ENCODE results near the gene GSG1L.
A peak's percentile ranks its signal among the peaks of the same experiment; 100 is the strongest.
"Not testable (repeated sequence)": the region's sequence is repeated elsewhere in the genome, so short reads cannot be mapped to it uniquely, and the experiment has no call there.

The GSG1L gene

DNA sequence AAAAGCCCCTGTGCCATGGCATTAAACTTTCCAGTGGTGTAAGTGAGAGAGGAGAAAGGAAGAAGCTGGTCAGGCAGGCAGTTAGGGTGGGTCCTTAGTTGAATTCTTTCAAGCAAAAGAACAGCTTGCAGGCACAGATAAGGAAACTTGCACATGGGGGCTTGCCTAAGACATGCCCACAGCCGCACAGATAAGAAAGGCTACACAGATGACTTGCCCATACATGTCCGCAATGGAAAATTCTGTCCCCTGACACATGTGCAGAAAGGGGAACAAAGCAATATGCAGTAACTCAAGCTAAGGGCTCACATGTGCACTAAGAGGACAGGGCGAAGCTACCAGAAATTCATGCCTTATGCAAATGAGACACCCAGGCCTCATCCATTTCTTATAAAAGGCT lies 69.9 kb downstream of the GSG1L start:
- Mint-ChIP-seq H3K27me3 (no peaks in the 10 kb centered on the region), H3K4me3 (no peak overlapping the region), H3K36me3 (peaks cover 2% of the 10 kb centered on the region), H3K9me3 (no peaks in the 10 kb centered on the region), H3K4me1 (peaks cover 14% of the 10 kb centered on the region), H3K27ac (no peak overlapping the region)

DNA sequence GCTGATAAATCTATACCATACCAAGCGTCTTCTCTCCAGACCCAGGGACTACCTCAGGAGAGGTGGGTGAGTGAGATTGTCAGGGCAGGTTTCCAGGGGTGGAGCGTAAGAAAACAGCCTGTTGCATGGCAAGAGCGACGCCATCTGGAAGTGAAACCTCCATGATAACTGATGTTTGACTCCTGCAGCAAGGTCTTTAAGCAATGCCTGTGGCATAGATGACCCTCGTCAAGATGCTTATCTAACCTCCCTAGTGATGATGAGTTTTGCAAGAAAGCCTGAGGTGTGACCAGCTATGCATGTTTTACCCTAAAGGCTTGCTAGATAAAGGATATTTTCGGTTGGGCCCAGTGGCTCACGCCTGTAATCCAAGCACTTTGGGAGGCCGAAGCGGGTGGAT lies 71.6 kb downstream of the GSG1L start:
- Mint-ChIP-seq H3K4me1 (peaks cover 14% of the 10 kb centered on the region), H3K4me3 (no peak overlapping the region), H3K27me3 (no peaks in the 10 kb centered on the region), H3K27ac (no peak overlapping the region), H3K9me3 (no peaks in the 10 kb centered on the region), H3K36me3 (peaks cover 2% of the 10 kb centered on the region)

DNA sequence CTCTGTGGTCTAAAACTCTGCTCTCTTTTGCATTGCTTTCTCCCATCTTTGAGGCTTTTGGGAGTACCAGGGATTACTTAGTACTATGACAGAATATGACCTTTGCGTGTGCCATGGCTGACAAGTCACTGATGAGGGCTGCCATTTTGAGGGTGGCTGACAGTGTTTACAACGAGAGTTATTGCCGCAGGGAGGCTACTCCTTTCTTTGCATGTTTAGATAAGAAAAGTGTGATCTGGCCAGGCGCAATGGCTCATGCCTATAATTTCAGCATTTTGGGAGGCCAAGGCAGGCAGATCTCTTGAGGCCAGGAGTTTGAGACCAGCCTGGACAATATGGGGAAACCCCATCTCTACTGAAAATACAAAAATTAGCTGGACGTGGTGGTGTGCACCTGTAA lies 77.5 kb downstream of the GSG1L start:
- no peaks in the 10 kb centered on the region for H3K4me1 Mint-ChIP-seq
- H3K27me3 Mint-ChIP-seq, result no peaks in the 10 kb centered on the region
- H3K36me3 Mint-ChIP-seq, result no peaks in the 10 kb centered on the region
- H3K27ac Mint-ChIP-seq, result no peak overlapping the region
- H3K9me3 Mint-ChIP-seq, result no peaks in the 10 kb centered on the region
- no peak overlapping the region for H3K4me3 Mint-ChIP-seq

DNA sequence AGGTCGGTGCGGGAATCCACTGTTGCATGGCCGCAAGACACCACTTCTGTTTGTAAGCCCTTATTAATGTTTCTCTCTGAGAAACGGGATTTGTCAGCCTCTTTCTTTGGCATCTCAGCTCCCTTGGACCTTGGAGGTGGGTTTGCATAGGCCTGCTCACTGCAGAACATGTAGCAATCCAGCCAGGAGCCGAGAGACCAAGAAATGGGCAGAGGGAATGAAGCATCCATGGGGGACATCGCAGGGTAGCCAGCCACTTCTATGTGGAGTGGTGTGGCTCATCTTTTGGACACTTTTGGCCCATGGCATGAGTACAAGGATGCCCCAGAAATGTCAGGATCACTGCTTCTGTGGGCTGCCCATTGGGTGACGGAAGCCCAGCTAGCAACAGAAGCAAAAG lies 79.4 kb downstream of the GSG1L start:
- Mint-ChIP-seq H3K4me3 (no peak overlapping the region), H3K4me1 (no peaks in the 10 kb centered on the region), H3K27me3 (no peaks in the 10 kb centered on the region), H3K9me3 (no peaks in the 10 kb centered on the region), H3K27ac (no peak overlapping the region), H3K36me3 (no peaks in the 10 kb centered on the region)

DNA sequence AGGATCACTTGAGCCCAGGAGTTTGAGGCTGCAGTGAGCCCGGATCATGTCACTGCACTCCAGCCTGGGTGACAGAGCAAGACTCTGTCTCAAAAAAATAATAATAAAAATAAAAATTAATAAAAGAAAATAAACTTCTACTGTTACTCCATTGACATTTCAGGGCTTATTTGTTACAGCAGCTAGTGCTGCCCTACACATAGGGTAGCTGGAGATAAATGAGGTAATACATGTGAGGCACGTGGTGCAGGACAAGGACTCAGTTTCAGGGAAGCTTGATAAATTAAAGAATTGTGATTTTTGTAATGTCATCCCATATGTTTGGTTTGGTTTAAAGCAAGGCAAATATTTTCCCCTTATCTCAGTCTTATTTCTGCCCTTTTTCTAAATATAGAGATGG lies 80.3 kb downstream of the GSG1L start:
- Mint-ChIP-seq H3K4me1 (no peaks in the 10 kb centered on the region), H3K27me3 (peaks cover 1% of the 10 kb centered on the region), H3K36me3 (no peaks in the 10 kb centered on the region), H3K9me3 (no peaks in the 10 kb centered on the region), H3K27ac (no peak overlapping the region), H3K4me3 (no peak overlapping the region)

DNA sequence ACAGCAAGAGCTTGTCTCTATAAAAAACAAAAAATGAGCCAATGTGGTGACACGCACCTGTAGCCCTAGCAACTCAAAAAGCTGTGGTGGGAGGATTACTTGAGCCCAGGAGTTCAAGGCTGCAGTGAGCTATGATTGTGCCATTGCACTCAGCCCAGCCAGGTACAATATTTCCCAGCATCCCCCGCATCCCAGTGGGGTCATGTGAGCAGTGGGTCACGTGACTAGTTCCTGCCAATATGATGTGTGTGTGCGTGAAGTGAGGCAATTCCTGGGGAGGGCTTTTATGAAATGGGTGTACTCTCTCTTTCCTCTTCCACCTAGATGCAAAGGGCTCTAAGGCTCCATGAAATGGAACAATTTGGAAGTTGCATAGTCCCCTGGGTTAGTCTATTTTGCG lies 81.3 kb downstream of the GSG1L start:
- Mint-ChIP-seq H3K36me3 (no peaks in the 10 kb centered on the region), H3K4me1 (no peaks in the 10 kb centered on the region), H3K9me3 (no peaks in the 10 kb centered on the region), H3K4me3 (no peak overlapping the region), H3K27ac (no peak overlapping the region), H3K27me3 (peaks cover 1% of the 10 kb centered on the region)

DNA sequence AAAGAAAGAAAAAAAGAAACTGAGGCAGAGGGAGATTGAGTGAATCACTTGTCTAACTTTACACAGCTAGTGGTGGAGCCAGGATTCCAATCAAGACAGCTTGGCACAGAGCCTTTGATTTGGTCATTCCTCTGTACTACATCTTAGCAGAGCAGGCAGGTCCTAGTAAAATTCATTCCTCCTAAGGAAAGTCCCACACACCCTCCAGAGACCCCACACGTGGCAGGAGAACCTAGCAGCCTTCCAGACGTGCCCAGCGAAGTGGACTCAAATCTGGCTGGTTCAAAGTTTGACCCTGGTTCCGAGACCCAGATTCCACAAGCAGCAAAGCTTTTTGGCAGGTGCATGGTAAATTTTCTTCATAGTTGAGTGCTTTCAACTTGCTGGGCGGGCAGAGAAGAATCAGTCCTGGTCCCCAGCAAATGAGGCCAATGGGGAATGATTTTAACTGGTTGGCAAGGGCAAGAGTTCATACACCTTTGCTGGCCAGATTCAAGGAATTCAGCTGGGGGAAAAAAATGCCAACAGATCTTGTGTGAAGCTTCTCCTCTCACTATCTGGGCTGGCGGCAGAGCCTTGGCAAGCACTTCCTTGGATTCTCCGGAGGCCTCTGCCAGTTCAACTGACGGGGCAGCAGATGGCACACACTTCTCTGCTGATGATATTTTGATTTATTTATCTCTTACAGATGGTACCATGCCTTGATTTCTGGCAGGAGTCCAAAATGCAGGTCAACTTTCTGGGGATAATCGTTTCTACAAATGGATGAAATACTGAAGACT lies 82.4 kb downstream of the GSG1L start:
- H3K4me1 Mint-ChIP-seq, result no peaks in the 10 kb centered on the region
- H3K27ac Mint-ChIP-seq, result peak overlapping the region; percentile 76
- no peak overlapping the region for H3K4me3 Mint-ChIP-seq
- H3K36me3 Mint-ChIP-seq, result no peaks in the 10 kb centered on the region
- H3K9me3 Mint-ChIP-seq, result no peaks in the 10 kb centered on the region
- peaks cover 7% of the 10 kb centered on the region for H3K27me3 Mint-ChIP-seq

DNA sequence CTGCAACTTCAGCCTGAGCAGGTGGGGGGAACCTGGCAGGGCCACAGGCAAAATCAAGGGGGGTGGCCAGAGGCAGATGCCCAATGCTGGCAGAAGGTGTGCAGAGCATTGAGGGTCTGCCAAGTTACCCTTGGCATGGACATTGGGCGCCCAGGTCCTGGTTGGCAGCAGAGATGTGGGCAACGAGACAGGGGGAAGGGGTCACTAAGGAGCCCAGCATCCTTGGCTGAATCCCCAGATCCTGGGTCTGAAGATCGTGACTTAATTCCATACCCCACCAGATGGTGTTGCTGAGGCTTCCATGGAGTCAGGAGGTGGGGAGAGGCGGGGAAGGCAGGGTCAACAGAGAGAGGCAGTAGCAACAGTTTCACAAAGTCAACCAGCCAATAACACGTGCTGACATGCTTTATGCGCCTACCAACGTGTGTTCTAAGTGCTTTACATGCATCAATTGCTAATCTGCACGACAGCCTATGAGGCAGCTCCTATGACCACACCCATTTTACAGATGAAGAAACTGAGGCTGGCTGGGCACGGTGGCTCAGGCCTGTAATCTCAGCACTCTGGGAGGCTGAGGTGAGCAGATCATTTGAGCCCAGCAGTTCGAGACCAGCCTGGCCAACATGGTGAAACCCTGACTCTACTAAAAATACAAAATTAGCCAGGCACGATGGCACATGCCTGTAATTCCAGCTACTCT lies 83.3 kb downstream of the GSG1L start:
- H3K36me3 Mint-ChIP-seq, result no peaks in the 10 kb centered on the region
- H3K4me3 Mint-ChIP-seq, result no peak overlapping the region
- H3K27me3 Mint-ChIP-seq, result peaks cover 7% of the 10 kb centered on the region
- no peaks in the 10 kb centered on the region for H3K9me3 Mint-ChIP-seq
- H3K27ac Mint-ChIP-seq, result peak overlapping the region; percentile 76
- no peaks in the 10 kb centered on the region for H3K4me1 Mint-ChIP-seq

DNA sequence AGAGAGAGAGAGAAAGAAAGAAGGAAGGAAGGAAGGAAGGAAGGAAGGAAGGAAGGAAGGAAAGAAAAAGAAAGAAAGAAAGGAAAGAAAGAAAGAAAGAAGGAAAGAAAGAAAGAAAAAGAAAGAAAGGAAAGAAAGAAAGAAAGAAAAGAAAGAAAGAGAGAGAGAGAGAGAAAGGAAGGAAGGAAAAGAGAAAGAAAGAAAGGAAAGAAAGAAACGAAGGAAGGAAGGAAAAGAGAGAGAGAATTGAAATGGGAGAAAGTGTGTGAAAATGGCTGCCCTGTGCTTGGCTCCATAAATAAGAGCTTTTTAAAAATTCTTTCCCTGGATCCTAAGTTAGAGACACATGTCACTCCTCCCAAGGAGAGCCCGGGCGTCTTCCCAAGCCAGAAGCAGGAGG lies 83.8 kb downstream of the GSG1L start:
- H3K36me3 Mint-ChIP-seq, H3K27ac Mint-ChIP-seq, H3K4me3 Mint-ChIP-seq, H3K4me1 Mint-ChIP-seq, H3K9me3 Mint-ChIP-seq, H3K27me3 Mint-ChIP-seq: not testable (repeated sequence)

DNA sequence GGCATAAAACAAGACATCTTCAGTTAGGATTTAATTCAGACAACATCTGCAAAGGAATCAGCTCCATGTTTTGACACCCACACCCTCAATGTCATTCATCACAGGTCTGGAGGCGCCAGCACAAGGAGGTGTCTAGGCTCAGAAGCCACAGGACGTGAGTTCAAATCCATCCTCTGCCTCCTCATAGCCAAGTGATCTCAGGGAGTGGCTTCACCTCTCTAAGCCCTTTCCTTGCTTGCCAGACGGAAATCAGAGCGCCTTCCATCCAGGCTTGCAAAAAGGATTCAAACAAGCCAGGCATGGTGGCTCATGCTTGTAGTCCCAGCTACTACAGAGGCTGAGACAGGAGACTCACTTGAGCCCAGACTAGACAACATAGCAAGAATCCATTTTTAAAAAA lies 84.6 kb downstream of the GSG1L start:
- H3K36me3 Mint-ChIP-seq, result no peaks in the 10 kb centered on the region
- H3K9me3 Mint-ChIP-seq, result no peaks in the 10 kb centered on the region
- peaks cover 7% of the 10 kb centered on the region for H3K27me3 Mint-ChIP-seq
- H3K27ac Mint-ChIP-seq, result no peak overlapping the region
- H3K4me1 Mint-ChIP-seq, result no peaks in the 10 kb centered on the region
- H3K4me3 Mint-ChIP-seq, result no peak overlapping the region

DNA sequence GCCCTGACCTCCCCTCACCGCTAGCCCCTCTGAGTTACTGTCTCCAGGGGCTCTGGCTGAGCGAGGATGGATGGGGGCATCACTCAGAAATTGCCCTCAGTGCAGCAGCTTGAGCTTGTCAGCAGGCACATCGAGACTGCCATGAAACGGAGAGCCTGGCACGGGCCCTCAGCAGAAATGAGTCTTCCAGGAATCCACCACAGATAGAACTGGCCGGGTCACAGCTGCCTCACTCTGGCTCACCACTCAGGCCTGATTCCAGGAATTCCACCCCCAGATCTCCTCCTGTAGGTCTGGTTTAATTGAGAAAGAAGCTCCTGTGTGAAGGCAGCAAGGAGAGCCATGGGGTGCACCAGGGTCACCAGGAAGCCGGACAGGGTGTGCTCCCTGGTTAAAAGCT lies 85.5 kb downstream of the GSG1L start:
- Mint-ChIP-seq H3K4me1 (no peaks in the 10 kb centered on the region), H3K27ac (no peak overlapping the region), H3K36me3 (no peaks in the 10 kb centered on the region), H3K4me3 (no peak overlapping the region), H3K27me3 (peaks cover 7% of the 10 kb centered on the region), H3K9me3 (no peaks in the 10 kb centered on the region)

DNA sequence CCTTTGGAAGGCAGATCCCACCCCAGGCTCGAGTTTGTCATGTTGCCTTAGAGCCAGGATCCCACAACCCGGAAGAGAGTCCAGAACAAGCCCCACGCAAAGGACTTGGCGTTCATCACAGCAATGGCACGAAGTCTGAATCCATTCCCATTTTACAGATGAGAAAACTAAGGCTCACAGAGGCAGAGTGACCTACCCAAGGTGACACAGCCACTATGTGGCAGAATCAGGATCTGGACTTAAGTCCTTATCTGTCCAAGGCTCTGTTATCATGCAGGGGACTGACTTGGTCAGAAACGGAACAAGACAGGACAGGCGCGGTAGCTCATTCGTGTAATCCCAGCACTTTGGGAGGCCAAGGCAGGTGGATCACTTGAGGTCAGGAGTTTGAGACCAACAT lies 86.5 kb downstream of the GSG1L start:
- H3K27ac Mint-ChIP-seq, result no peak overlapping the region
- no peaks in the 10 kb centered on the region for H3K36me3 Mint-ChIP-seq
- no peaks in the 10 kb centered on the region for H3K9me3 Mint-ChIP-seq
- peaks cover 7% of the 10 kb centered on the region for H3K27me3 Mint-ChIP-seq
- H3K4me3 Mint-ChIP-seq, result no peak overlapping the region
- H3K4me1 Mint-ChIP-seq, result no peaks in the 10 kb centered on the region

DNA sequence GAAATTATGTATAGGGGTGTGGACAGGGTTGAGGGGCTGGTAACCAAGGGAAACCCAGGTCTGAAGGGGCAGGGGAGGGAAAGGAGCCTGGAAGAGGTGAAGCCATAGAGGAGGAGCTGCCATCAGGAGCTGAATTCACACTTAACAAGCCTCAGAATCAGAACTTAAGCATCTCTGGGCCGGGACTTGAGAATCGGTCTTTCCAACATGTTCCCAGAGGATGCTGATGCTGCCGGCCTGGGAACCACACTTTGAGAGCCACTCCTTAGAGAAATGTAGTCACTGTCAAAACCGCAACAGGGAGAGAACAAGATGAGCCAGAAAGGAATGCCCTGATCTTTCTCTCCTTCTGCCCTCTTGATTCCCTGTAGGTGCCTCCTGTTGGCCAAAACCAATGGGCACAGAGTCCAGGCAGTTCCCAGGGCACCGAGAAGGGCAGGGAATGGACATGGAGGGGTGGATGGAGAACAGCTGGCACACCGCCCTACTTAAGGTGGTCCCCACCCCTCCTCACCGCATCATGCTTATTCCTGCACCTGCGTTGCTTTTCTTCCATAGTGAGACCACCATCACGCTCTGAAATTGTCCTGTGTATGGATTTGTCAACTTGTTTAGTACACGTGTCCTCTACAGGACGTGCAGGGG lies 88.5 kb downstream of the GSG1L start:
- peaks cover 7% of the 10 kb centered on the region for H3K27me3 Mint-ChIP-seq
- no peaks in the 10 kb centered on the region for H3K36me3 Mint-ChIP-seq
- H3K9me3 Mint-ChIP-seq, result no peaks in the 10 kb centered on the region
- no peaks in the 10 kb centered on the region for H3K4me1 Mint-ChIP-seq
- no peak overlapping the region for H3K27ac Mint-ChIP-seq
- no peak overlapping the region for H3K4me3 Mint-ChIP-seq

DNA sequence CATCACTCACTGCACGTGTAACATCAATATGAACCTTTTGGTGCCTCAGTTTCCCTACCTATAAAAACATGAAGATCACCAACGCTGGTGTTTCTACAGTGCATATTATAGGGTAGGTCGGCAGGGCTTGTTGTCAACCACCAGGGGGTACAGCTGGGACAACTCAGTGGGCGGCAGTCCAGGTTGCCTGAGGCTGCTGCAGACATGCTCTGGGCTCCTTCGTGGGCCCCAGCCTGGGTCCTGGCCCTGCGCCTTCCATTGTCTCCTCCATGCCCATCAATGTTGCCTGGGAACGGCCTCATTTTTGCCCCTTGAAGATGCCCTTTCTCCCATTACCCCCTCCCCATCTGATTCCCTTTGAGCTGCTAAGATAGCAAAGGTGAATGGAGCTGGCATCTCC lies 89.8 kb downstream of the GSG1L start:
- Mint-ChIP-seq H3K4me3 (no peak overlapping the region), H3K9me3 (no peaks in the 10 kb centered on the region), H3K27me3 (peaks cover 9% of the 10 kb centered on the region), H3K27ac (no peak overlapping the region), H3K36me3 (no peaks in the 10 kb centered on the region), H3K4me1 (no peaks in the 10 kb centered on the region)

DNA sequence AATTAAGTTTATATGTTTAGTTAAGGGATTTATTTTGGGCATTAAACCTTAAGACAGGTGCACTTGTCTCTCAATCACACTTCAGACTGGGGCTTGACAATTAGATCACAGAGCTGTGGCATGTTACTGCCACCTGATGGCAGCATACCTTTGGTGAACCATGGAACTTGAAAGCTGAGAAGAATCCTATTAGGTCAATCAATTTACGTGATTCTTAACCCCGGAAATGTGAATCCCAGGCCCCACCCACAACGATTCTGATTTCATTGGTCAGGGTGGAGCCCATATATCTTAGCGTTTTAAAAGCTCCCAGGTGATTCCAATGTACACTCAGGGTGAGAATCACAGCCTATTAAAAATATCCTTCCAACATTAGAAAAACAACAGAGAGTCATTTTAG lies 91.0 kb downstream of the GSG1L start:
- Mint-ChIP-seq H3K9me3 (no peaks in the 10 kb centered on the region), H3K27ac (no peak overlapping the region), H3K4me3 (no peak overlapping the region), H3K27me3 (peaks cover 9% of the 10 kb centered on the region), H3K36me3 (no peaks in the 10 kb centered on the region), H3K4me1 (no peaks in the 10 kb centered on the region)

DNA sequence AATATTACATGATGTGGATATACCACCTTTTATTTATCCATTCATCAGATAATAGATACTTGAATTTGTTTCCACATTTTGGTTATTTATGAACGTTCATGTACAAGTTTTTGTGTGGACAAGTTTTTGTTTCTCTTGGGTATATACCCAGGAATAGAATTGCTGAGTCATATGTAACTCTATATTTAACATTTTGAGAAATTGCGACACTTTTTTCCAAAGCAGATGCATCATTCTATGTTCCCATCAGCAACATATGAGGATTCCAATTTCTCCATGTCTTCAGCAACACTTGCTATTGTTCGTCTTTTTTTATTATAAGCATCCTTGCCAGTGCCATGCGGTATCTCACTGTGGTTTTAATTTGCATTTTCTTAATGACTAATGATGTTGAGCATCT lies 93.9 kb downstream of the GSG1L start:
- Mint-ChIP-seq H3K4me3 (no peak overlapping the region), H3K27ac (no peak overlapping the region), H3K4me1 (no peaks in the 10 kb centered on the region), H3K27me3 (peaks cover 7% of the 10 kb centered on the region), H3K36me3 (no peaks in the 10 kb centered on the region), H3K9me3 (no peaks in the 10 kb centered on the region)
